Ishikawa (cell line): ENCODE measurements around the gene RNF125.

ENCODE experiments used
- CEBPB ChIP-seq: IDR thresholded peaks from 2 replicates; pipeline ENCODE4 v1.6.1; 2012
- CREB1 ChIP-seq: IDR thresholded peaks from 2 replicates; pipeline ENCODE4 v1.6.1; 2012; ENCODE audit warnings: low read depth
- EGR1 ChIP-seq: IDR thresholded peaks from 2 replicates; pipeline ENCODE4 v1.6.1; 2012
- EP300 ChIP-seq: IDR thresholded peaks from 2 replicates; pipeline ENCODE4 v1.6.1; 2012; ENCODE audit warnings: borderline replicate concordance
- FOXM1 ChIP-seq: IDR thresholded peaks from 2 replicates; pipeline ENCODE4 v1.6.1; 2012; ENCODE audit warnings: low read depth, borderline replicate concordance
- NFIC ChIP-seq: IDR thresholded peaks from 2 replicates; pipeline ENCODE4 v1.6.1; 2012
- RAD21 ChIP-seq: IDR thresholded peaks from 2 replicates; pipeline ENCODE4 v1.6.1; 2012; ENCODE audit warnings: low read depth
- TAF1 ChIP-seq: IDR thresholded peaks from 2 replicates; pipeline ENCODE4 v1.6.1; 2012; ENCODE audit warnings: low read depth, mild to moderate bottlenecking
- TCF12 ChIP-seq: IDR thresholded peaks from 2 replicates; pipeline ENCODE4 v1.6.1; 2012; ENCODE audit warnings: low read depth
- TEAD4 ChIP-seq: IDR thresholded peaks from 2 replicates; pipeline ENCODE4 v1.6.1; 2012
- YY1 ChIP-seq: IDR thresholded peaks from 2 replicates; pipeline ENCODE4 v1.6.1; 2012; ENCODE audit warnings: low read depth
- ZBTB7A ChIP-seq: IDR thresholded peaks from 2 replicates; pipeline ENCODE4 v1.6.1; 2012; ENCODE audit warnings: low read depth
- TF ChIP-seq, protein P1 (sequence below): IDR thresholded peaks from 2 replicates; pipeline ENCODE4 v1.6.1; 2012; ENCODE audit warnings: low read depth, mild to moderate bottlenecking
- TF ChIP-seq, protein P2 (sequence below): IDR thresholded peaks from 2 replicates; pipeline ENCODE4 v1.6.1; 2012
- TF ChIP-seq, protein P3 (sequence below): IDR thresholded peaks from 2 replicates; pipeline ENCODE4 v1.6.1; 2012

RNF125 gene

DNA sequence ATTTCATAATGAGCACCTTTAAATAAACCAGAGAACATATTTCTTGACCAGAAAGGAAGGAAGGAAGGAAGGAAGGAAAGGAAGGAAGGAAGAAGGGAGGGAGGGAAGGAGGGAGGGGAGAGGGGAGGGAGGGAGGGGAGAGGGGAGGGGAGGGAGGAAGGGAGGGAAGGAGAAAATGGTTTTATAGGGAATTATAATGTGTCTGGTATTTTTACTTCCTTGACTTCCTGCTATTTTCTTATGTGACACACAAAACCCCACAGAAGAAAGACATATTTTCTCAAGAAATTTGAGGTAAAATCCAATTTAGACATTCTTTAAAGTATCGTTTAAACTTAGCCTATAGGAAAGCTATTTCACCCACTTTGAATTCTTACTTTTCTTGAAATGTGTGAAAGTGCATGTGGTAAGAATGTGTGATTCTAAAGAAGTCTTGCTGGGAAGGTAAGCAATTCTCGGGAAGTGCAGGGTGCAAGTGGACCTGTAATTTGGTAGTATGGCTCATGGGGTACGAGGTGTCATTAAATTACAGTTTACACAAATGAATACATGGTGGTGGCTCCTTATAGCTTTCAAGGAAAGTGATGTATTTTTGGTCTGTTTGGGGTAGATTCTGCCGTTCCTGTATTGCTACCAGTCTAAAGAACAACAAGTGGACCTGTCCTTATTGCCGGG is 18.0 kb downstream of the RNF125 start:
- TF ChIP-seq TCF12 = no peak
- TF ChIP-seq, protein P1, sequence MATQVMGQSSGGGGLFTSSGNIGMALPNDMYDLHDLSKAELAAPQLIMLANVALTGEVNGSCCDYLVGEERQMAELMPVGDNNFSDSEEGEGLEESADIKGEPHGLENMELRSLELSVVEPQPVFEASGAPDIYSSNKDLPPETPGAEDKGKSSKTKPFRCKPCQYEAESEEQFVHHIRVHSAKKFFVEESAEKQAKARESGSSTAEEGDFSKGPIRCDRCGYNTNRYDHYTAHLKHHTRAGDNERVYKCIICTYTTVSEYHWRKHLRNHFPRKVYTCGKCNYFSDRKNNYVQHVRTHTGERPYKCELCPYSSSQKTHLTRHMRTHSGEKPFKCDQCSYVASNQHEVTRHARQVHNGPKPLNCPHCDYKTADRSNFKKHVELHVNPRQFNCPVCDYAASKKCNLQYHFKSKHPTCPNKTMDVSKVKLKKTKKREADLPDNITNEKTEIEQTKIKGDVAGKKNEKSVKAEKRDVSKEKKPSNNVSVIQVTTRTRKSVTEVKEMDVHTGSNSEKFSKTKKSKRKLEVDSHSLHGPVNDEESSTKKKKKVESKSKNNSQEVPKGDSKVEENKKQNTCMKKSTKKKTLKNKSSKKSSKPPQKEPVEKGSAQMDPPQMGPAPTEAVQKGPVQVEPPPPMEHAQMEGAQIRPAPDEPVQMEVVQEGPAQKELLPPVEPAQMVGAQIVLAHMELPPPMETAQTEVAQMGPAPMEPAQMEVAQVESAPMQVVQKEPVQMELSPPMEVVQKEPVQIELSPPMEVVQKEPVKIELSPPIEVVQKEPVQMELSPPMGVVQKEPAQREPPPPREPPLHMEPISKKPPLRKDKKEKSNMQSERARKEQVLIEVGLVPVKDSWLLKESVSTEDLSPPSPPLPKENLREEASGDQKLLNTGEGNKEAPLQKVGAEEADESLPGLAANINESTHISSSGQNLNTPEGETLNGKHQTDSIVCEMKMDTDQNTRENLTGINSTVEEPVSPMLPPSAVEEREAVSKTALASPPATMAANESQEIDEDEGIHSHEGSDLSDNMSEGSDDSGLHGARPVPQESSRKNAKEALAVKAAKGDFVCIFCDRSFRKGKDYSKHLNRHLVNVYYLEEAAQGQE = no peak
- no peak for TF ChIP-seq YY1
- TF ChIP-seq, protein P2, sequence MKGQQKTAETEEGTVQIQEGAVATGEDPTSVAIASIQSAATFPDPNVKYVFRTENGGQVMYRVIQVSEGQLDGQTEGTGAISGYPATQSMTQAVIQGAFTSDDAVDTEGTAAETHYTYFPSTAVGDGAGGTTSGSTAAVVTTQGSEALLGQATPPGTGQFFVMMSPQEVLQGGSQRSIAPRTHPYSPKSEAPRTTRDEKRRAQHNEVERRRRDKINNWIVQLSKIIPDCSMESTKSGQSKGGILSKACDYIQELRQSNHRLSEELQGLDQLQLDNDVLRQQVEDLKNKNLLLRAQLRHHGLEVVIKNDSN = no peak
- TF ChIP-seq CEBPB = no peak
- no peak for TF ChIP-seq RAD21

DNA sequence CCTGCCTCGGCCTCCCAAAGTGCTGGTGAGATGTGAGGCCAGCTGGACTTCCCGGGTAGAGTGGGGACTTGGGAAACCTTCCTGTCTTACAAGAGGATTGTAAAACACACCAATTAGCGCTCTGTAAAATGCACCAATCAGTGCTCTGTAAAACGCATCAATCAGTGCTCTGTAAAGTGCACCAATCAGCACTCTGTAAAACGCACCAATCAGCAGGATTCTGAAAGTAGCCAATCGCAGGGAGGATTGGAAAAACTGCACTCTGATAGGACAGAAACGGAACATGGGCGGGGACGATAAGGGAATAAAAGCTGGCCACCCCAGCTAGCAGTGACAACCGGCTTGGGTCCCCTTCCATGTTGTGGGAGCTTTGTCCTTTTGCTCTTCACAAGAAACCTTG is 19.0 kb downstream of the RNF125 start:
- no peak for TF ChIP-seq EGR1
- no peak for TF ChIP-seq EP300
- TF ChIP-seq TCF12 = no peak
- no peak for TF ChIP-seq TEAD4
- TF ChIP-seq FOXM1 = no peak
- TF ChIP-seq ZBTB7A = no peak
- no peak for TF ChIP-seq YY1
- no peak for TF ChIP-seq CEBPB
- no peak for TF ChIP-seq NFIC
- TF ChIP-seq TAF1 = no peak
- no peak for TF ChIP-seq RAD21
- TF ChIP-seq CREB1 = no peak
- TF ChIP-seq, protein P3, sequence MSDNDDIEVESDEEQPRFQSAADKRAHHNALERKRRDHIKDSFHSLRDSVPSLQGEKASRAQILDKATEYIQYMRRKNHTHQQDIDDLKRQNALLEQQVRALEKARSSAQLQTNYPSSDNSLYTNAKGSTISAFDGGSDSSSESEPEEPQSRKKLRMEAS = no peak
- TF ChIP-seq, protein P1 = no peak
- TF ChIP-seq, protein P2 = no peak

DNA sequence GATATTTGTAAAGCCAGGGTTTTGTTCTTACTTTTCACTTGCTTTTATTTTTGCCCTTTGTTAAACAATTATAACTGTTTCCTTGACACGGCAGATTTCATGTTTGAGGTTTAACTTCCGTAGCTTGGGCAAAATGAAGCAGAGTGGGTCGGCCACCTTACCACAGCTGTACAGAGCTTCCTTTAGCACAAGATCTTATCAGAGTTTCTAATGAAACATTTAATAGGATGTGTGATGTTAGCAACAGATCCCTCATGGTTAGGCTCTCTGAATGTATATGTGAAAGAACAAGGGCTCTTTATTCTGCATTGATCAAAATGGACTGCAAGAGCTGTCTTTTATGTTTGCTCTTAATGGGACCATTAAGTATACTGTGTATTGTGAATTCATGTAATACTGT is 22.3 kb downstream of the RNF125 start:
- no peak for TF ChIP-seq TAF1
- no peak for TF ChIP-seq ZBTB7A
- TF ChIP-seq NFIC = no peak
- TF ChIP-seq, protein P2 = no peak
- TF ChIP-seq YY1 = no peak
- no peak for TF ChIP-seq EGR1
- TF ChIP-seq TEAD4 = no peak
- TF ChIP-seq EP300 = no peak
- no peak for TF ChIP-seq FOXM1
- TF ChIP-seq CREB1 = no peak
- TF ChIP-seq CEBPB = no peak
- no peak for TF ChIP-seq RAD21
- TF ChIP-seq, protein P3 = no peak
- TF ChIP-seq, protein P1 = no peak
- no peak for TF ChIP-seq TCF12

DNA sequence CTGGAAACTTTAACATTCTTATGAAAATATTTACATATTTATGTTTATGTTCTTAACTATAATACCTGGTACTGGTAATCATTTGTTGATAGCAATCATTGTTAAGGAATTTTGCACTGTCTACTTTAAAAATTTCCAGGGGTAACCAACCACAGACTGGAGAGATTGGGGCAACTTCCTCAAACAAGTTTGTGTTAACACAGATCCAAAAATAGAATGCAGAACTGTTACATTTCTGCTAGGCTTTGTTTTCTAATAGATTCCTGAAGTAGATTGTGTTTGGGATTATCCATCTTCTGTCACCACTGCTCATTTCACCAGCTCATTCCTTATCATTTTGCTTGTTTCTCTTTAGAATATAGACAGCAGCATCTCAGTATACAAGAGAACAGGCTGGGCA is 23.7 kb downstream of the RNF125 start:
- TF ChIP-seq CEBPB (no peak), EP300 (no peak), YY1 (no peak), TAF1 (no peak), TEAD4 (no peak), CREB1 (no peak), TCF12 (no peak), FOXM1 (no peak), NFIC (no peak), RAD21 (no peak), ZBTB7A (no peak), EGR1 (no peak)
- TF ChIP-seq, protein P1 = no peak
- TF ChIP-seq, protein P3 = no peak
- TF ChIP-seq, protein P2 = no peak
